Measurements from ENCODE around the gene ATRN. TPM values are rescaled to one million over a fixed set of nuclear protein-coding genes. Genes with fewer than 3 reads are reported as not detected.

ATRN gene
- total RNA-seq, 1 donor from 2014 or later = 11.9 TPM

- Mint-ChIP-seq H3K4me1 (ENCODE audit: low read depth) (peaks cover 5% of the 10 kb centered on the region), H3K27me3 (ENCODE audit: insufficient read depth) (peaks cover 54% of the 10 kb centered on the region), H3K36me3 (ENCODE audit: low read depth) (no peaks in the 10 kb centered on the region), H3K27ac (no peak overlapping the region), H3K9me3 (no peaks in the 10 kb centered on the region), H3K4me3 (no peak overlapping the region)
- no peak for DNase-seq (ENCODE audit: low spot score)
- intact Hi-C loops (cut with micrococcal nuclease) = loop anchor here (5.0 kb wide), 2 partner anchors 70 to 410 kb away; no protein-coding TSS in a partner anchor
Measured at GRCh38 chr20:3677733-3678132, 206.9 kb downstream of the ATRN start.

- Mint-ChIP-seq H3K9me3 (no peaks in the 10 kb centered on the region), H3K27me3 (ENCODE audit: insufficient read depth) (peaks cover 54% of the 10 kb centered on the region), H3K4me1 (ENCODE audit: low read depth) (peaks cover 5% of the 10 kb centered on the region), H3K27ac (no peak overlapping the region), H3K36me3 (ENCODE audit: low read depth) (no peaks in the 10 kb centered on the region), H3K4me3 (no peak overlapping the region)
- no peak for DNase-seq (ENCODE audit: low spot score)
- intact Hi-C loops (cut with micrococcal nuclease) = loop anchor here (5.0 kb wide), 2 partner anchors 69 to 409 kb away; no protein-coding TSS in a partner anchor
Measured at GRCh38 chr20:3678198-3678597, 207.4 kb downstream of the ATRN start.

- H3K27ac Mint-ChIP-seq = no peak overlapping the region
- H3K4me1 Mint-ChIP-seq (ENCODE audit: low read depth) = peaks cover 5% of the 10 kb centered on the region
- no peak overlapping the region for H3K4me3 Mint-ChIP-seq
- no peaks in the 10 kb centered on the region for H3K9me3 Mint-ChIP-seq
- no peak for DNase-seq (ENCODE audit: low spot score)
- H3K36me3 Mint-ChIP-seq (ENCODE audit: low read depth) = no peaks in the 10 kb centered on the region
- intact Hi-C loops (cut with micrococcal nuclease) = loop anchor here (5.0 kb wide), 2 partner anchors 68 to 408 kb away; no protein-coding TSS in a partner anchor
- peaks cover 59% of the 10 kb centered on the region for H3K27me3 Mint-ChIP-seq (ENCODE audit: insufficient read depth)
Measured at GRCh38 chr20:3678856-3679720, 208.3 kb downstream of the ATRN start.

- peaks cover 5% of the 10 kb centered on the region for H3K4me1 Mint-ChIP-seq (ENCODE audit: low read depth)
- peaks cover 58% of the 10 kb centered on the region for H3K27me3 Mint-ChIP-seq (ENCODE audit: insufficient read depth)
- no peak overlapping the region for H3K4me3 Mint-ChIP-seq
- intact Hi-C loops (cut with micrococcal nuclease) = loop anchor here (5.0 kb wide), 2 partner anchors 67 to 407 kb away; no protein-coding TSS in a partner anchor
- no peak overlapping the region for H3K27ac Mint-ChIP-seq
- H3K36me3 Mint-ChIP-seq (ENCODE audit: low read depth) = no peaks in the 10 kb centered on the region
- no peaks in the 10 kb centered on the region for H3K9me3 Mint-ChIP-seq
- no peak for DNase-seq (ENCODE audit: low spot score)
Measured at GRCh38 chr20:3679749-3680700, 209.2 kb downstream of the ATRN start.

- no peaks in the 10 kb centered on the region for H3K9me3 Mint-ChIP-seq
- no peak for DNase-seq (ENCODE audit: low spot score)
- peaks cover 5% of the 10 kb centered on the region for H3K4me1 Mint-ChIP-seq (ENCODE audit: low read depth)
- intact Hi-C loops (cut with micrococcal nuclease) = no loop called here
- no peak overlapping the region for H3K27ac Mint-ChIP-seq
- peaks cover 51% of the 10 kb centered on the region for H3K27me3 Mint-ChIP-seq (ENCODE audit: insufficient read depth)
- no peak overlapping the region for H3K4me3 Mint-ChIP-seq
- no peaks in the 10 kb centered on the region for H3K36me3 Mint-ChIP-seq (ENCODE audit: low read depth)
Measured at GRCh38 chr20:3680701-3681351, 210.0 kb downstream of the ATRN start.

GRCh38 chr20:3681352-3681930, 210.6 kb downstream of the ATRN start:
- H3K4me3 Mint-ChIP-seq = no peak overlapping the region
- H3K27me3 Mint-ChIP-seq (ENCODE audit: insufficient read depth) = peaks cover 49% of the 10 kb centered on the region
- DNase-seq (ENCODE audit: low spot score) = no peak
- no peaks in the 10 kb centered on the region for H3K36me3 Mint-ChIP-seq (ENCODE audit: low read depth)
- H3K9me3 Mint-ChIP-seq = no peaks in the 10 kb centered on the region
- H3K4me1 Mint-ChIP-seq (ENCODE audit: low read depth) = peaks cover 5% of the 10 kb centered on the region
- no peak overlapping the region for H3K27ac Mint-ChIP-seq
- intact Hi-C loops (cut with micrococcal nuclease) = no loop called here

GRCh38 chr20:3681931-3682781, 211.3 kb downstream of the ATRN start, which contains the start of gene ADAM33:
Gene ADAM33 (minus strand): TSS chr20:3682010. CDS start chr20:3682004, 6 bp downstream.
- Mint-ChIP-seq H3K4me1 (ENCODE audit: low read depth) (no peaks in the 10 kb centered on the region), H3K27me3 (ENCODE audit: insufficient read depth) (peaks cover 49% of the 10 kb centered on the region), H3K4me3 (no peak within 1 kb of the TSS), H3K9me3 (no peaks in the 10 kb centered on the region), H3K36me3 (ENCODE audit: low read depth) (no peaks in the 10 kb centered on the region), H3K27ac (no peak within 1 kb of the TSS)
- no peak for DNase-seq (ENCODE audit: low spot score)
- intact Hi-C loops (cut with micrococcal nuclease) = no loop called here

- no peak overlapping the region for H3K4me3 Mint-ChIP-seq
- intact Hi-C loops (cut with micrococcal nuclease) = no loop called here
- peaks cover 40% of the 10 kb centered on the region for H3K27me3 Mint-ChIP-seq (ENCODE audit: insufficient read depth)
- DNase-seq (ENCODE audit: low spot score) = no peak
- no peaks in the 10 kb centered on the region for H3K4me1 Mint-ChIP-seq (ENCODE audit: low read depth)
- H3K27ac Mint-ChIP-seq = no peak overlapping the region
- H3K9me3 Mint-ChIP-seq = no peaks in the 10 kb centered on the region
- H3K36me3 Mint-ChIP-seq (ENCODE audit: low read depth) = no peaks in the 10 kb centered on the region
Measured at GRCh38 chr20:3685341-3685740, 214.5 kb downstream of the ATRN start.

GRCh38 chr20:3686421-3686820, 215.6 kb downstream of the ATRN start:
- Mint-ChIP-seq H3K4me3 (no peak overlapping the region), H3K27ac (no peak overlapping the region), H3K4me1 (ENCODE audit: low read depth) (no peaks in the 10 kb centered on the region), H3K9me3 (no peaks in the 10 kb centered on the region), H3K27me3 (ENCODE audit: insufficient read depth) (peaks cover 31% of the 10 kb centered on the region), H3K36me3 (ENCODE audit: low read depth) (no peaks in the 10 kb centered on the region)
- DNase-seq (ENCODE audit: low spot score) = no peak
- intact Hi-C loops (cut with micrococcal nuclease) = no loop called here

GRCh38 chr20:3686867-3687321, 216.1 kb downstream of the ATRN start:
- Mint-ChIP-seq H3K9me3 (no peaks in the 10 kb centered on the region), H3K4me3 (no peak overlapping the region), H3K36me3 (ENCODE audit: low read depth) (no peaks in the 10 kb centered on the region), H3K4me1 (ENCODE audit: low read depth) (no peaks in the 10 kb centered on the region), H3K27me3 (ENCODE audit: insufficient read depth) (peaks cover 28% of the 10 kb centered on the region), H3K27ac (no peak overlapping the region)
- DNase-seq (ENCODE audit: low spot score) = no peak
- intact Hi-C loops (cut with micrococcal nuclease) = no loop called here

- Mint-ChIP-seq H3K36me3 (ENCODE audit: low read depth) (no peaks in the 10 kb centered on the region), H3K27ac (no peak overlapping the region), H3K27me3 (ENCODE audit: insufficient read depth) (peaks cover 25% of the 10 kb centered on the region), H3K4me1 (ENCODE audit: low read depth) (no peaks in the 10 kb centered on the region), H3K4me3 (no peak overlapping the region), H3K9me3 (no peaks in the 10 kb centered on the region)
- no peak for DNase-seq (ENCODE audit: low spot score)
- intact Hi-C loops (cut with micrococcal nuclease) = no loop called here
Measured at GRCh38 chr20:3687655-3688054, 216.8 kb downstream of the ATRN start.

Measured in activated T-helper 1 cell treated with anti-CD3 and anti-CD28 coated beads, Interleukin-12 subunit alpha, Interleukin-12 subunit beta, Interleukin-2, Interleukin-4 antibody, amounts not matched to agents 30 ng/mL and 10 ng/mL and 1 ng/mL, durations not matched to agents 14 hours and 24 hours and 36 hours (primary cell).